Stimulated activated CD4-positive, alpha-beta T cell treated with anti-CD3 and anti-CD28 coated beads, Interleukin-4, amount 100 ng/mL, for 1 hour (primary cell): ENCODE results near the gene THSD7A.

Experiments
- DNase-seq: peaks from one replicate; pipeline ENCODE4 v3.0.0-alpha.2; 2020

THSD7A gene

DNA sequence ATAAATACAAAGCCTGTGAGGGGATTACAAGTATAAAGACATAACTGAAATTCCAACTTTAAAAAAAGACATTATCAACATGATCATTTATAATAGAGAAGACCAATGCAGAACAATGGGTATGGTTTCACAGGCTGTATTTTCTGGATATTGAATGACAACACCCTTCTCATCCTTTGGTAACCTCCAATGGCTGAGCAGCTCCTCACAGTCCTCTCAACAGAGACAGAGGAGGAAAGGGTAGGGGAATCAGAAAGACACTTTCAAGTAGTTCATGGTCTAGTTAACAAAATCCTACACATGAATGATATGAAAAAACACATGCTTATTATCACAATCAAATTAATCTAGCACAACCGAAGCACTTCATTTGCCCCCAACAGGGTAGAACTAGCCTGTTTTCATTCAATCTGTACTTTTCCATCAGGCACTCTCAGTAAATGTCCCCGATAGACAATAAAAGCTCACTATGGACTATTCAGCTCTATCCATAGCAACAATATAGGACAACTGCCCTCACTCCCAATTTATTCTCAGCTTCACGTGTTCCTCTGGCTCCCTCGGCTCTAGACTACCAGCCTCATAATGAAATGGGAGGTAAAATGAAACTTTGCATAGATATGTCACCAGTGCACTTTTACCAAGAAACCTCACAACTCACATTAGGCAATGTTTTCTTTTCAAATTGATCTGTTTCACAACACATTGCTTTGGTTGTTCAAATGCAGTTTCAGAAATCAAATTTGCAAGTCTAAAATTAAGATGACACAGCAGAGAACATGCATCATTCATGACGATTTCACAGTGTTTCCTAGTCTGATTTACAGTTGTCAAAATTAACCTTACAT lies 211.4 kb downstream of the THSD7A start:
- DNase-seq, result no peak

DNA sequence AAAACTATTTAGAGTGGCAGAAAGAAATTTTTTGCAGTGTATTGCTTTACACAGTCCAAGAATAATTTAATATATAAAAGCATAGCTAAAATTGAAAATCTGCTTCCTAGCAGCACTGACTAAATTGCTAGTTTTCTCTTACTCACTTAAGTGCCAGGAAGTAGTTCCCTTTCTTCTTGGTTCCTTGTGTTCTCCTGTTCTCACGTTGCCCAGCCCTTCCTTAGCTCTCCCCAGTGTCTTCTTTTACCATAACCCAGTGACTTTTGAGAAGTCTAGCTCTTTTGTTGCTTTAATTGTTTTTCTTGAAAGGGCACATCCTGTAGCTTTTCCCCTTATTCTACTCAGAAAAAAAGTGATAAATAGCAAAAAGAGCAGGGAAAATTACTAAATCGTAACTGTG lies 215.5 kb downstream of the THSD7A start:
- no peak for DNase-seq

DNA sequence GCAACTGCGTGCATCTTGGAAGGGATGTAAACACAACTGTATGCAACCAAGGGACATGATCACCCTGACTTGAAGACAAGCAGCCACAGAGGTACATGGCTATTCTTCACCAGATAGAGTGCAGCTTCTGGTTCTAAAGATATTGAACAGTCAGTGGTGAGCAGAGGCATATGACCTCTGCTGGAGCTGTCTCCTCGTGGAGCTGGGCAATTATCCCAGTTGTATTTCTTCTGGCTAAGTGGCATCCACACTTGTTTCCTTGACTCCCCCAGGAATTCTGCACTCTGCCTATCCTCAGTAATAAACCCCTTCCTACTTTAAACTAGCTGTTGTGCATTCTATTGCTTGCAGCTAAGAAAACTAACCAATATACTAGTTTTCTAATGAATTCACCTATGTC lies 216.8 kb downstream of the THSD7A start:
- no peak for DNase-seq

DNA sequence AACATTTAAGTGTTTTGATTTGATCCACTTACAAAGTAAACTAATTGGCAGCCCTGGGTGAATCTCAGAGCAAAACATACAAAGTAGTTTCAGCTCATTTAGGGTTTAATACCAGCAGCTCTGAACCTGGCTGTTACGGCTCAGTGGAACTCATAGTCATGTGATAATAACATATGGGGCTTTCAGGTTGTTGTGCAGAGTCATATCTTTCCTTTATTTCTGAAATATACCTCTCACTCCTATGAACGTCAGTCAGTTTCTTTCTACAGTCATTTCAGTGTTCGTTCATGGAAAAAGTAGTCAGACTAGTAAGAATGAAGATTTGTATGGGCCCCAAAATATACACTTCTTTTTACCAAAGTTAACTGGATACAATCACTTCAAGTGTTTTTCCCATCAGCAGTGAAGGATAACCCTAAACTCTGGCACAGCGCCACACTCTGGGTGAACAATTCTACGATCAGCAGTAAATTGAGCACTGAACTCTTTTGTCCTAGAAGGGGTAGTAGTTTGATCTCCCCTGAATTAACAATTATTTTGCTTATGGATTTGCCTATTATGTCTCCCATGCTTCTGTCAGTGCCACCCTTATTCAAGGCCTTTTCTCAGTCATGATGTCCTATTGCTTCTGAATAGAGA lies 218.6 kb downstream of the THSD7A start:
- no peak for DNase-seq

DNA sequence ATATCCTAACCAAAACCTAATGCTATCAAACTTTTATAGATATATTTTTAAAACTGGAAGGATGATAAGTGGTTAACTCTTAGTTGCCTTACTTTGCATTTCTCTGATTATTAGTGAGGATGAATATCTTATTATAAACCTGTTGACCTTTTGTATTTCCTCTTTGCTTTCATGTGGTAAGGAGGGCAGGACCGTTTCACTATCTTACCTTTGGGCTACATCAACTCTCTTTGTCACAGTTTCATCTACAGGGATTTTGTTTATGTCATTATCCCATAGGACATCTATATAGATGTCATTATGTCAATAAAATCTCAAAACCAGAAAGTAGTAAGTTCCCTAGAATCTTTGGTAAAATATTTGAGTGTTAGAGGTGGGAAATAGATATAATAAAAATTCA lies 219.3 kb downstream of the THSD7A start:
- DNase-seq, result no peak

DNA sequence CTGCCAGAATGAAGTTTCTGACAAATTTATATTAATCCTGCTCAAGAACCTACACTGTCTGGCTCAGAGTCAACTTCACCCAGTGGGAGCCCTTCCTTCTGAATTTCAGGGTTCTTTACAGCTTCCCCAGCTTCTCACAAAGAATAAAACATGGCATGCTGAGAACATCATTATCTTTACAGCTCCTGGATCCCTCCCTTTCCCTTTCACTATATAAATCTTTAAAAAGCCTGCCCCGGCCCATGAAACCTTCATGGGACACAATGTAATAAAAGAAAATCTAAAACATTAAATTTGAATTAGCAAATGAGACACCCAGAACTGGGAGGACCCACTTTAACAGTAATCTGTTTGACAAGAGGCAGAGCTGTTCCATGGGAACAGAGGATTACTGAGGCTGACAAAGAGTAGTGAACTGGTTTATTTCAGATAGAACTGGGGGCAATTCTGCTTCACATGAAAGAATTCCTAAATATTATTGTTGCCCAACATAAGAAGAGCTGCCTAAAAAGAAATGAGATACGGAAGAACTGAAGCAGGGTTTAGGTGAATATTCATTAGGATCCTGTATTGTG lies 222.8 kb downstream of the THSD7A start:
- DNase-seq, result no peak

DNA sequence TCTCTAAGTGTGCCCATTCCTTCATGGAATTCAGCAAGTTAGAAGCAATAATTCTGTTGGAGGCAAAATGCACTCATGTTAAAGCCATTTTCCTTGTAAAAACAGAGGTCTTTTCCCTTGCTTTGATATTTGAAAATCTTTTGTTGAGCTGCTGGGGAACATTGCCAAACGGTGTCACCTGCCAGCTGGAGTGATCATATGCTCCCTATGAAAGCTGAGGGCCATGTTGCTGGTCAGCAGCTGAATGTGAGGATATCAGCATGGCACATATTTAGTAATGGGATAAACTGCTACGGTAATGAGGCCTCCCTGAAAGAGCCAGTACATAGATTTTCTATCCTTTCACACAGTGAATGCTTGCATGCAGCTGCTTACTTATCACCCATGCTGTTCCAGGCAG lies 224.3 kb downstream of the THSD7A start:
- DNase-seq, result no peak

DNA sequence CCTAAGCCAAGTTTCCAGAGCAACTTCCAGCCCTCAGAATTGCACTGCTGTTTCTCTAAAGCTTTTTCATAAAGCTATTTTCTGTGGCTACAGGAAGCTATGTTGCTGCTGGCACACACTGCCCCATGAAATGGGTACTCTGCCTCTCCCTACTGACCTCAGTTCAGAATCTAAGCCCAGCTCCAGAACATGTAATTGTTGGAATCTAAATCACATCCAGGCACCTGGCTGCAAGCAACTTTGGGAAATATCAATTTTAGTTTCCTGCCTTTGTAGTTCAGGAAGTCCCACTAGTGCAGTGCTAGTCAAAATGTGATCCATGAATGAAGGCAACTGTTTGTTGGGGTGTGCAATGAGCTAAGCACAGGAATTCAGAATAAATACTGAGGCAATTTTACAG lies 226.2 kb downstream of the THSD7A start:
- no peak for DNase-seq

DNA sequence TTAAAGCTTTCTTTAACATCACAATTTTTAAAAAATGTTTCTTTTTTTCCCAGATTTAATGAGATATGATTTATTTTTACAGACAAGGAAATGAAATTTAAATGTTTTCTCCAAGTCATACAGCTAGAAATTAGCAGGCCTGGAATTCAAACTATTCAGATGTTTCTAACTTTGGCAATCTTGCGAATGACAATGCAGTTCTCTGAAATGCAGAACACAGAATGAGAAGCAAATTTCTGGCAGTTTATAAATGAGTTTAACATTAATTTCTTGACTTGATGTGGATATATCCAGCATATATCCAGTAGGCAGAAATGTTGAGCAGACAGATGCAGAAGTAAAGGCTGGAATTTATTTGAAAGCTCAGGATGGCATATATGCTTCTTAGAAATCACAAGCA lies 227.5 kb downstream of the THSD7A start:
- no peak for DNase-seq

DNA sequence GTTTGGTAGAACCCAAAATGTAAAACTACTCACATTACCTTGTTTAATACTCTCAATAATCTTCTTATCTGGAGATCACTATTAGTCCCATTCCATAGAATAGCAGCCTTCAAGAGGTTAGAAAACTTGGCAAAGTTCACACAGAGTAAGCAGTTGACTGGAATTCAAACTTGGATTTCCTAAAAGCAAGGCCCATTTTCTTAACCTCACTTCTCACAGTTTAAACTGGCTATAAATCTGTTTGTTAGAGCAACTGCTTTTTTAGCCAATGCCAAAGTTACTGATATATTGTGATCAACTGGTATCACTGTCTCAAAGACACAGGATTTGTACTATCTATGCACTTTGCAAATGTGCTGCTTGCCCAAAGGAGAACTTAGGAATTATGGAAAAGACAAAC lies 230.2 kb downstream of the THSD7A start:
- no peak for DNase-seq

DNA sequence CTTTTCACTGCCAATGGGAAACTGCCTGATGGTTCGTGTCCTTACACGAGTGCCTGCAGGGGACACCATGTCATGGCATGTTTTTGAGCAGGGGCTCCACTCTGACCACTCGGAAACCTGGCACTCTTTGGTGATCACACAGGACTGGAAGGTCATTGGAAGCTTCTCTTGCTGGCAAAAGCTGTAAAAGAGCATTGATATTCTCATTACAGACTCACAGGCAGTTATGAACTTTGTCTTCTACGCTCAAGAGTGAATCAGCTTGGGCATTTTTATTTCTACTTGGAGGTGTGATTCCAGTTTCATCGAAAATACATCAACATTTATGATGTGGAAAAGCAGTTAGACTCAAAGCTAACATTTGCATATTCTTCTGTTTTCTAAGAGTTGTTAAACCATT lies 238.7 kb downstream of the THSD7A start:
- no peak for DNase-seq

DNA sequence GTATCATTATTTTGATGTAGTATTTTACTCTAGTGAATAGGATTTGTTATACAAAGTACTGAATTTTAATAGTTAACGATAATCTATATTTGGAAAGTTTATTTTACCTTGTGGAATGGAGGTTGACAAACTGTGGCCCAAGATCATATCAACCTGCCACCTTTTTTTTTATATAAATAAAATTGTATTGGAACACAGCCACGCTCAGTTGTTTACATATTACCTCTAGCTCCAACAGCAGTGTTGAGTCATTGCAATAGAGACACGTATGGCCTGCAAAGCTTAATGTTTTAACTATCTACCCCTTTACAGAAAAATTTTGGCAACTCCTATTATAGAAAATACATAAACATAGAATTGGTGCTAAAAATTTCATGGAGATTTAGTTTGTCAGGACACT lies 239.3 kb downstream of the THSD7A start:
- no peak for DNase-seq

DNA sequence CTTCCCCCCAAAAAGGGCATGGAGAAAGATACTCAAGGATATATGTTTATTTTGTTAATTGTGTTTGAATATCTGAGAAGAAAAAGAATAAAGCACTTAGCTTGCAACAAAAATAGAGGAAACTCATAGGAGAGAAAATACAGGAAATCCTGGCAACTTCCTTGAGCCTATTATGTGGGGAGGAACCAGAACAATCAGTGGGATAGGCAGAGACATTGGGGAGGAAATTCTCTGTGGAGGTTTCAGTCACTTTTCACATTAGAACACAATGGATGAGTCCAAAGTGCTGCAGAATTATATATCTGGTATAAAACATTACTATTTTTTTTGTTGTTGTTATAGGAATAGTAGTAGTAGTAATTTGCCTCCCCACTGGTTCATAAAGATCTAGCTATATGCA lies 240.1 kb downstream of the THSD7A start:
- no peak for DNase-seq

DNA sequence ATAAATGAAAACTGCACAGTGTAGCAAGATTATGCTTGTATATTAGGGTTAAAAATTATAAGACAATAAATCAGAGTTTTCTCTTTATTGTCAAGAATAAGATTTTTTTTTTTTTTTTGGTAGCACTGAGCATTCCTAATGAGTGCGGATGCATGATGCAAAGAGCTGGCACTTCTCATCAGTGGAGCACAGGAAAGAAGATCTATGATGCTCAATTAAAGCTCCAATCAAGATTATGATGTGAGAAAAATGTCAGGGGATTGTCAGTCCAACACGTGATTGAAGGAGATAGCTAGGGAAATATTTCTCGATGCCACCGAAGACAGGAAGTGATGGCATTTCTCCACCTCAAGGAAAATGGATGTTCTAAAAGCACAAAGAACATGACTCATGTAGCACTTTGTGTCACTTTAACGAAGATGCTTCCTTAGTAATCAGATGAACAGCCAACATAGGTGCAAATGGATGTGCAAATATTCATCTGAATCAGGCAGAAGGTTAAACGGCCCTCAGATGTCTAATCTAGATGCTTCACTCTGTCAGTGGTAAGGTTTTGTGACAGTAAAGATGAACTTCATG lies 240.9 kb downstream of the THSD7A start:
- DNase-seq, result no peak

DNA sequence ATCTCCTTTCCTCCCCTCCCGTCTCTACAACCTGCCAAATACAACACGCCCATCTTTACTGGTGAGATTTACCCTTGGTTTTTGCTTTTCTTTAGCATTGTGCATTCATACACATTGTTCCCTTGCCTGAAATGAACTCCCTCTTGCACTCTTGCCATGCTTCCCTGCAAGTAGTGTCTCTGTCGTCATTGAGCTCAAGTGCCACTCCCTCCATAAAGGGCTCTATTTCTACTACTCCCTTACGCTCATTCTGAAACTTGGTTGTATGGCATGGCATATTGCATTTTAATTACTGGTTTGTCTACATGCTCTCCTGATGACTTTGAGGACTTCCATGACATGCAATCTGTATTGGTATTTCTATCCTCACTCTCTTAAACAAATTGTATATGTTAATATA lies 242.7 kb downstream of the THSD7A start:
- DNase-seq, result no peak

DNA sequence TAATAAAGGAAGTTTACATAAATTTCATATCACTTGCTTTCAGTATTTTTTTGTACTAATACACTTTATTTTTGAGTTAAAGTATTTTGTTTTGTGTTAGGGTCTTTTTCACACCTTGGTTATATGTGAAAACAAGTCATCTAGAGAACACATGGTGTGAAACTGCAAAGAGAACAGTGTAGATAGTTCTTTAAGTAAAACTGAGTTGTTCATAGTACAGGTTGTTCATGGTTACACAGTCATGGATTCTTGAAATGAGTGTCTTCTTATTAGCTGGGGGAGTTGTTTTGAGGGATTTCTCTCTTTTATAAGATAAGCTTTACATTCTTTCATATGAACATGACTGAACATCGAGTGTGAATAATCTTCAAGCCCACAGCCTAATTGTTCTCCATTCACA lies 244.2 kb downstream of the THSD7A start:
- DNase-seq, result no peak

DNA sequence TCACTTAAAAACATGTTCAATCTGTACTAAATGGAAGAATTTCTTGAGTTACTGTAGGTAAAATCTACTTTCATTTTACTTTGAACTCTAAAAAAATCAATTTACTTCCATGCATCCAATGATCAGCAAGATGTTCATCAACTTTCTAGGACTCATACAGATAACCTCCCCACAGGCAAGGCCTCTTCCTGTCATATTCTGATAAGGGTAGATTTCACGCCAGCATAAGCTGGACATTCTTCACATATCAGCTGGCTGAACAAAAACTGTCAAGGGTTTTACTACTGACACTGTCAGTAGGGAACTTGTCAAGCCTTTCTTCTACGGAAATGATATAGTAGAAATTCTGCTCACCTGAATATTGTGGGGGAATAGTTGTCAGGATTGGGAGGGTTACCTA lies 244.9 kb downstream of the THSD7A start:
- DNase-seq, result no peak

DNA sequence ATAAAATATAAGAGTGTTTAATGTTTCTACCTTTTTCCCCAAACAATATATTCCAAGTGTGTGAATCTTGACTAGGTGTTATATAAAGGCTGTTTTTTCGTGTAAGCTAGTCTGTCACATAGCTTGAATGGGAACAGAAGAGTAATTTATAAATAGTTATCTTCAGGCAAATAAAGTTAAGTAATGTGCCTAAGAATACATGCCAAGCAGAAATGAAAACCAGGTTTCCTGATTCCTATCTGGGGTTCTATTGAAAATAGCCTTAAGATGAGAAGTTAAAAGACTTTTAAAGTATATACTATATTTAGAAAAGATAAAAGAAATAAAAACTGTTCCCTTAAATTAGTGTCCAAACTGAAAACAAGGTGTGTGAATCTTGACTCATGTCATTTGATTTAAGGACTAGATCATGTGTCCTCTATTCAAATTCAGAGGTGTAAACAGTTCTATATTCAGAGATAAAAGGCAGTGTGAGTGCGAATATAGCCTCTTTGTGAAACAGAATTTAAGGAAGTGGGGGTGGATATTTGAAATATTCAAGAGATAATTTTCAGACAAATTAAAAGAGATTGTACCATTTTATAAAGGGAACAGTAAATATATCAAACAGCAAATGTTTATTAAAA lies 247.5 kb downstream of the THSD7A start:
- DNase-seq, result no peak

DNA sequence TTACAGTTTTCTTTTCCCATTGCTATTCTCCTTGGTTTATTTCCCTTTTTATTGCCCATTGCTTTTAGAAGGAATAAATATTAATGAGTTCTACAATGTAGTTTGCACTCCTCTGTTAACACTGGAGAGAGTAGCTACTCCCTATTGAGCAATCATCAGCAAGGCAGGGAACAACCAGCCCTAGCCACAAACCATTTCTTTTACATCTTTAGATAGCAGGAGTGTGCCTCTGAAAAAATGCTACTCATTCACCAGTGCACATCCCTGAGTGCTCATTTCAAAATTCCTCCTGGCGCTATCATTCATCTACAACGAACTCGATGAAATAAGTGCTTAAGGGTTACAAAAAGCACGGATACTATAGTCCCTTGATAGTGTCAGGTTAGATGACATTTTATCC lies 252.9 kb downstream of the THSD7A start:
- DNase-seq, result no peak

DNA sequence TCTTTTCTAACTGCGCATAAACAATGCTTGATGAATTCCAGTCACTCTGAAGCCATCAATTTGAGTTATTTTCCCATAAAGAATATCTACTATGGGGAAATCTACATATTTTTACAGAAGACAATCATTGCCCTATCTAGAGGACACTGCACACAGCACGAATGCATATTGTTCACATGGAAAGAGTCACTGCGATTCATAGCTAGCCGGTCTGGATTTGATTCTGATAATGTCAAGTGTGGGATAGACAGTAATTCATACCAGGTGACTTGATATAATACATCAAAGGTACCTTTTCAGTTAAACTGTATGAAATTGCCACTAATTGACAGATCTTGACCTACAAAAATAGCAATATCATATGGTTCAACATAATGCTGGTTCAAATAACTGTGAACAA lies 255.7 kb downstream of the THSD7A start:
- DNase-seq, result no peak

DNA sequence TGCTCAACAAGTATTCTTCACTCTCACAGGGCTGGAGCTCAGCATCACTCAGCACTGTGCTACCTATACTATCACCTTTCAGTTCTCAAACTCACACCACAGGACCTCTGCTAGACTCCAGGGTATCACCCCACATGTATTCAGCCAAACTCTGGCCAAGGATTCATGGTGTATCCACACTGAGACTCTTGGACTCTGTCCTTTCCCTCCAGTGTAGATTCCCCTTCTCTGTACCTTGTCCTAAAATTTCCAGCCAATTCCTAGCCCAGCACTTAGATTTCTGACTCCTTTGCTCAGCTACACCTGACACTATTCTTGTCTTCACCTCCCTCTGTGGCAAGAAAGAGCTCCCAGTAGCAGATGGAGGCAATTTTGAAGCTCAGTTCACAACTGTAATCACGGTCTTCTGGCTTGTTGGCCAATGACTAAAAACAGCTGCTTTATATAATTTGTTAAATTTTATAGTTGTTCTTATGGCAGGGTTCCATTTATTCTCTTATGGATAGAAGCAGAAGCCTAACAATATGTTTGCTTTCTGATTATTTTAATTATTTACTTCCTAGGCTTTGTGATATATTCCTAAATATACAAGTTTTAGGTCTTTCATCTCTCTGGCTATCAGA lies 258.8 kb downstream of the THSD7A start:
- DNase-seq, result no peak

DNA sequence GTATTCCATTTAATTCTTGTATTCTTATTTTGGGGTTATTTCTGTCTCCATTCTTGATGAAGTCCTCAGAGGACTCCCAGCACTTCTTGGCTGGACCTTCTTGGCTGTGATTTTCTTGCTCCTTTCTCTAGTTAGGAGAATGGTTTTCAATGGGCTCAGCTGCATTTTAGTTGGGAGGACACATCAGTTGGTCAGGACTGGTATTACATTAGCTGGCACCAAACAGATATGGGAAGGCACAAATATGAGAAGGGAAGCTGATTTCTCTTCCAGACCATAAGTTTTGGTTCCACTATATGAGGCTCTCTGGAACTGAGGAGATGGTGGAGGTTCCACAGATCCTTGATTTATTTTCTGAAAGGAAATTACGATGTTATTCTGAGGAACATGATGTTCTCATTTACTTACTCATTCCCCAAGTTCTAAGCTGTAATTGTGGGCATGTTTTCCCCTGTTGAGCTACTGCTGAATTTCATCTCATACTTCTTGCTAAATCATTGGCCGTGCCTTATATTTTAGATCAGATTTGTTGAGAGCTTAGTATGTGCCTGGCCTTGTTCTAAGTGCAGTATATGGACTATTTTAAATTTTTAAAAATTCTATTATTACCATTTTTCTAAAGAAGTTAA lies 261.0 kb downstream of the THSD7A start:
- no peak for DNase-seq

DNA sequence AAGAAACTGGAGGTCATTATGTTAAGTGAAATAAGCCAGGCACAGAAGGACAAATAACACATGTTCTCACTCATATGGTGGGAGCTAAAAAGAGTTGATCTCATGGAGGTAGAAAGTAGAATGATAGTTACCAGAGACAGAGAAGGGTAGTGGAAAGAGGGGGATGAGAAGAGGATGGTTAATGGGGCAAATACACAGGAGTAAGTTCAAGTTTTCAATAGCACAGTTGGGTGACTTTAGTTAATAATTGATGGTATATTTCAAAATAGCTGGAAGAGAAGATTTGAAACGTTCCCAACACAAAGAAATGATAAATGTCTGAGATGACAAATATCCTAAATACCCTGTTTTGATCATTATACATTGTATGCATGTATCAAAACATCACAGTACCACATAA lies 261.8 kb downstream of the THSD7A start:
- no peak for DNase-seq
